NT2/D1 (cell line): ENCODE data around the gene MIX23.

Experiments
- SUZ12 ChIP-seq: IDR thresholded peaks from 2 replicates; pipeline ENCODE4 v1.6.1; 2011; ENCODE audit not compliant: insufficient read length, insufficient read depth; ENCODE audit errors: extremely low read depth
- ZNF274 ChIP-seq: IDR thresholded peaks from 2 replicates; pipeline ENCODE4 v1.6.1; 2011; ENCODE audit warnings: mild to moderate bottlenecking, low read depth, low read length

DNA sequence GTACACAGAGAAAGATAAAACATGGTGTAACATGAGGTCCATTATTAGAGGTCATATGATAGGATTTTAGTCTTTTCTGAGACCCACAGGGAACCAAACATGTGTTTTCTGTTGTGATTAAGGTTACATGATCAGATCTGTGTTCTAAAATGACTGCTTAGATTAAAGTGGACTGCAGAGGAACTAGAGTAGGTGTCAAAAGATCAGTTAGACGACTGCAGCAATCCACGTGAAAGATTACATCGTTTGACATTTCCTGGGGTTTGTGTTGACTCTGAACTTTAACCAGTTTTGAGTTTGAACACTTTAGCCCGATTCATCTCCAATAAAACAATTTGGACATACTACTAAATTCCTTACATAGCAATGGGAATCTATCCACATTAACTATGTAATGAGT is 5.1 kb downstream of the MIX23 start:
- no peak for TF ChIP-seq SUZ12
- TF ChIP-seq ZNF274: no peak
